Liver (tissue), 9 donors: ENCODE measurements around the gene SH3PXD2A. TPM values are rescaled to one million over a fixed set of nuclear protein-coding genes. Genes with fewer than 3 reads are reported as not detected.
A peak's percentile ranks its signal among the peaks of the same experiment; 100 is the strongest.

Source experiments
- DNase-seq: peaks from one replicate; pipeline ENCODE4 v3.0.0-alpha.2; 2017; ENCODE audit warnings: low spot score
- H3K27ac ChIP-seq, 2 donors: one replicate each; pipeline ENCODE4 v1.7.0; 2013; ENCODE audit warnings: inconsistent platforms in 2 of 2, low read length in 2 of 2, control low read depth in 1 of 2, low read depth in 1 of 2, mild to moderate bottlenecking in 1 of 2
- H3K27me3 ChIP-seq, 4 donors: one replicate each; pipeline versions ENCODE4 v1.6.1 to v1.7.0; 2013; ENCODE audit warnings: low read length in 3 of 4, inconsistent platforms in 1 of 4, mild to moderate bottlenecking in 1 of 4, moderate library complexity in 1 of 4; ENCODE audit not compliant: control insufficient read depth in 4 of 4, insufficient read depth in 4 of 4
- H3K36me3 ChIP-seq, 4 donors: one replicate each; pipeline versions ENCODE4 v1.6.1 to v1.7.0; 2013; ENCODE audit warnings: low read length in 3 of 4, mild to moderate bottlenecking in 3 of 4, low read depth in 1 of 4, moderate library complexity in 1 of 4; ENCODE audit not compliant: control insufficient read depth in 4 of 4, insufficient read depth in 3 of 4
- H3K4me1 ChIP-seq, 4 donors: one replicate each; pipeline versions ENCODE4 v1.6.1 to v1.7.0; 2013; ENCODE audit warnings: low read length in 3 of 4, mild to moderate bottlenecking in 3 of 4, moderate library complexity in 1 of 4; ENCODE audit not compliant: control insufficient read depth in 4 of 4, insufficient read depth in 4 of 4
- H3K4me3 ChIP-seq, 3 donors: one replicate each; pipeline versions ENCODE4 v1.6.1 to v1.7.0; 2013; ENCODE audit warnings: low read length in 3 of 3, control low read depth in 1 of 3, low read depth in 1 of 3, mild to moderate bottlenecking in 1 of 3
- H3K9ac ChIP-seq, 2 donors: one replicate each; pipeline ENCODE4 v1.7.0; 2013; ENCODE audit warnings: low read length in 2 of 2, mild to moderate bottlenecking in 2 of 2, moderate library complexity in 2 of 2, control low read depth in 1 of 2, low read depth in 1 of 2
- H3K9me3 ChIP-seq, 4 donors: one replicate each; pipeline versions ENCODE4 v1.6.1 to v1.7.0; 2013; ENCODE audit warnings: low read length in 3 of 4; ENCODE audit not compliant: control insufficient read depth in 4 of 4
- FOXA1 ChIP-seq: IDR thresholded peaks from 2 replicates; pipeline ENCODE4 v1.6.1; 2016; ENCODE audit warnings: antibody characterized with exemption
- GABPA ChIP-seq, 2 donors: IDR thresholded peaks in 1 of 2; conservative IDR thresholded peaks in 1 of 2; 2 replicates each; pipeline ENCODE4 v1.6.1; 2016; ENCODE audit warnings: antibody characterized with exemption in 2 of 2, mild to moderate bottlenecking in 1 of 2, moderate library complexity in 1 of 2
- HNF4A ChIP-seq, 2 donors: conservative IDR thresholded peaks; 2 replicates each; pipeline ENCODE4 v1.6.1; 2016; ENCODE audit warnings: antibody characterized with exemption in 2 of 2, mild to moderate bottlenecking in 2 of 2
- JUND ChIP-seq, 2 donors: IDR thresholded peaks; 2 replicates each; pipeline ENCODE4 v1.6.1; 2016; ENCODE audit warnings: antibody characterized with exemption in 2 of 2
- RXRA ChIP-seq, 2 donors: IDR thresholded peaks; 2 replicates each; pipeline ENCODE4 v1.6.1; 2017 to 2018; ENCODE audit warnings: antibody characterized with exemption in 2 of 2, mild to moderate bottlenecking in 1 of 2
- SP1 ChIP-seq: IDR thresholded peaks from 2 replicates; pipeline ENCODE4 v1.6.1; 2018; ENCODE audit warnings: antibody characterized with exemption, mild to moderate bottlenecking
- YY1 ChIP-seq: IDR thresholded peaks from 2 replicates; pipeline ENCODE4 v1.6.1; 2016; ENCODE audit warnings: antibody characterized with exemption, mild to moderate bottlenecking
- WGBS: extraction: QIAGEN DNeasy Blood & Tissue Kit; methylation state at CpG from one replicate; pipeline ENCODE4 v1.1.7; 2013; 5-methylcytosine and 5-hydroxymethylcytosine counted together
- polyA plus RNA-seq, 2 donors: library from polyadenylated mRNA; stranded (reverse) in 1 of 2; unstranded in 1 of 2; fragments of 200-250 nt in 1 of 2; fragments of >200 nt in 1 of 2; fragmentation: Nextera tagmentation in 1 of 2; extraction: Ambion mirVana in 1 of 2; gene quantifications; one replicate each; pipeline versions ENCODE4 v1.2.1 to v1.2.3, GENCODE V29; 2013 to 2015
- total RNA-seq, 2 donors: library from RNA; depleted of rRNA; stranded (reverse); fragments of >200 nt; gene quantifications; one replicate each; pipeline ENCODE4 v1.2.3, GENCODE V29; 2014
- TF ChIP-seq, protein P1 (sequence below): IDR thresholded peaks from 2 replicates; pipeline ENCODE4 v1.6.1; 2016; ENCODE audit warnings: antibody characterized with exemption, mild to moderate bottlenecking
- TF ChIP-seq, protein P2 (sequence below): IDR thresholded peaks from 2 replicates; pipeline ENCODE4 v1.6.1; 2016; ENCODE audit warnings: antibody characterized with exemption
- TF ChIP-seq, protein P3 (sequence below): IDR thresholded peaks from 2 replicates; pipeline ENCODE4 v1.6.1; 2016; ENCODE audit warnings: antibody characterized with exemption
- TF ChIP-seq, protein P4 (sequence below): fragments of 150-350 bp; IDR thresholded peaks from 2 replicates; pipeline ENCODE4 v1.5.1; 2017; ENCODE audit warnings: improper control_type of control experiment, low read depth, low read length; ENCODE audit not compliant: missing input control
- donor health status: healthy.
- donor health status: healthy.
- donor health status: healthy.
- donor health status: healthy.
- donor health status: healthy.

The SH3PXD2A gene
- total and polyA plus RNA-seq, 4 donors: 0.82 to 5.5 (median 3.9) TPM

DNA sequence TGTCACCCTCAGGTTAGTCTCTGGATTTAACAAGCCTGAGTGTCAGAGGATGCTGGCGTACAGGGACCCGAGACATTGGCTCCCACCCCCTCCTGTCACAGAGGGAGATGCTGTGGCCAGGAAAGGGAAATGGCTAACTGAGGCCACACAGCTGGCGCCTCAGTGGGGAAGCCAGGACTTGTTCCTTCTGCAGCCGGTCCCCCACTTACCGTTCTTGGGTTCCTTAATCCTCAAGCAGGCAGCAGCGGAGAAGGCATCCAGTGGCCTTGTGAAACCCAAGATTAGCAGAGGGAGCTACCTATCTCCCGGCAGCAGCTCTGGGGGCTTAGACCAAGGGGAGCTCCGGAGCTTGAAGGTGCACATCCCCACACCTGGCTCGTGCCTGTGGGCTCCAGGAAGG lies 296.5 kb downstream of the SH3PXD2A start:
- Histone ChIP-seq H3K4me3 (no peak overlapping the region), H3K9me3 (no peaks in the 10 kb centered on the region), H3K27me3 (no peaks in the 10 kb centered on the region), H3K27ac (no peak overlapping the region), H3K36me3 (no peaks in the 10 kb centered on the region), H3K9ac (no peak overlapping the region), H3K4me1 (peaks cover 2 to 18% (median 9%) of the 10 kb centered on the region in 4 donors)
- 79% methylated on average over 9 of the region's 9 CpGs for WGBS
- DNase-seq: no peak
- TF ChIP-seq FOXA1 (no peak), JUND (IDR thresholded peaks at IDR 0.05) (no peak), HNF4A (conservative IDR thresholded peaks at IDR 0.05) (no peak), SP1 (no peak), YY1 (no peak), GABPA (IDR thresholded peaks at IDR 0.05 in 1 of 2, conservative IDR thresholded peaks at IDR 0.05 in 1 of 2) (no peak)
- TF ChIP-seq, protein P1, sequence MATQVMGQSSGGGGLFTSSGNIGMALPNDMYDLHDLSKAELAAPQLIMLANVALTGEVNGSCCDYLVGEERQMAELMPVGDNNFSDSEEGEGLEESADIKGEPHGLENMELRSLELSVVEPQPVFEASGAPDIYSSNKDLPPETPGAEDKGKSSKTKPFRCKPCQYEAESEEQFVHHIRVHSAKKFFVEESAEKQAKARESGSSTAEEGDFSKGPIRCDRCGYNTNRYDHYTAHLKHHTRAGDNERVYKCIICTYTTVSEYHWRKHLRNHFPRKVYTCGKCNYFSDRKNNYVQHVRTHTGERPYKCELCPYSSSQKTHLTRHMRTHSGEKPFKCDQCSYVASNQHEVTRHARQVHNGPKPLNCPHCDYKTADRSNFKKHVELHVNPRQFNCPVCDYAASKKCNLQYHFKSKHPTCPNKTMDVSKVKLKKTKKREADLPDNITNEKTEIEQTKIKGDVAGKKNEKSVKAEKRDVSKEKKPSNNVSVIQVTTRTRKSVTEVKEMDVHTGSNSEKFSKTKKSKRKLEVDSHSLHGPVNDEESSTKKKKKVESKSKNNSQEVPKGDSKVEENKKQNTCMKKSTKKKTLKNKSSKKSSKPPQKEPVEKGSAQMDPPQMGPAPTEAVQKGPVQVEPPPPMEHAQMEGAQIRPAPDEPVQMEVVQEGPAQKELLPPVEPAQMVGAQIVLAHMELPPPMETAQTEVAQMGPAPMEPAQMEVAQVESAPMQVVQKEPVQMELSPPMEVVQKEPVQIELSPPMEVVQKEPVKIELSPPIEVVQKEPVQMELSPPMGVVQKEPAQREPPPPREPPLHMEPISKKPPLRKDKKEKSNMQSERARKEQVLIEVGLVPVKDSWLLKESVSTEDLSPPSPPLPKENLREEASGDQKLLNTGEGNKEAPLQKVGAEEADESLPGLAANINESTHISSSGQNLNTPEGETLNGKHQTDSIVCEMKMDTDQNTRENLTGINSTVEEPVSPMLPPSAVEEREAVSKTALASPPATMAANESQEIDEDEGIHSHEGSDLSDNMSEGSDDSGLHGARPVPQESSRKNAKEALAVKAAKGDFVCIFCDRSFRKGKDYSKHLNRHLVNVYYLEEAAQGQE: no peak
- TF ChIP-seq, protein P2, sequence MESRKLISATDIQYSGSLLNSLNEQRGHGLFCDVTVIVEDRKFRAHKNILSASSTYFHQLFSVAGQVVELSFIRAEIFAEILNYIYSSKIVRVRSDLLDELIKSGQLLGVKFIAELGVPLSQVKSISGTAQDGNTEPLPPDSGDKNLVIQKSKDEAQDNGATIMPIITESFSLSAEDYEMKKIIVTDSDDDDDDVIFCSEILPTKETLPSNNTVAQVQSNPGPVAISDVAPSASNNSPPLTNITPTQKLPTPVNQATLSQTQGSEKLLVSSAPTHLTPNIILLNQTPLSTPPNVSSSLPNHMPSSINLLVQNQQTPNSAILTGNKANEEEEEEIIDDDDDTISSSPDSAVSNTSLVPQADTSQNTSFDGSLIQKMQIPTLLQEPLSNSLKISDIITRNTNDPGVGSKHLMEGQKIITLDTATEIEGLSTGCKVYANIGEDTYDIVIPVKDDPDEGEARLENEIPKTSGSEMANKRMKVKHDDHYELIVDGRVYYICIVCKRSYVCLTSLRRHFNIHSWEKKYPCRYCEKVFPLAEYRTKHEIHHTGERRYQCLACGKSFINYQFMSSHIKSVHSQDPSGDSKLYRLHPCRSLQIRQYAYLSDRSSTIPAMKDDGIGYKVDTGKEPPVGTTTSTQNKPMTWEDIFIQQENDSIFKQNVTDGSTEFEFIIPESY: no peak
- TF ChIP-seq, protein P3, sequence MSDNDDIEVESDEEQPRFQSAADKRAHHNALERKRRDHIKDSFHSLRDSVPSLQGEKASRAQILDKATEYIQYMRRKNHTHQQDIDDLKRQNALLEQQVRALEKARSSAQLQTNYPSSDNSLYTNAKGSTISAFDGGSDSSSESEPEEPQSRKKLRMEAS: no peak
- TF ChIP-seq, protein P4, sequence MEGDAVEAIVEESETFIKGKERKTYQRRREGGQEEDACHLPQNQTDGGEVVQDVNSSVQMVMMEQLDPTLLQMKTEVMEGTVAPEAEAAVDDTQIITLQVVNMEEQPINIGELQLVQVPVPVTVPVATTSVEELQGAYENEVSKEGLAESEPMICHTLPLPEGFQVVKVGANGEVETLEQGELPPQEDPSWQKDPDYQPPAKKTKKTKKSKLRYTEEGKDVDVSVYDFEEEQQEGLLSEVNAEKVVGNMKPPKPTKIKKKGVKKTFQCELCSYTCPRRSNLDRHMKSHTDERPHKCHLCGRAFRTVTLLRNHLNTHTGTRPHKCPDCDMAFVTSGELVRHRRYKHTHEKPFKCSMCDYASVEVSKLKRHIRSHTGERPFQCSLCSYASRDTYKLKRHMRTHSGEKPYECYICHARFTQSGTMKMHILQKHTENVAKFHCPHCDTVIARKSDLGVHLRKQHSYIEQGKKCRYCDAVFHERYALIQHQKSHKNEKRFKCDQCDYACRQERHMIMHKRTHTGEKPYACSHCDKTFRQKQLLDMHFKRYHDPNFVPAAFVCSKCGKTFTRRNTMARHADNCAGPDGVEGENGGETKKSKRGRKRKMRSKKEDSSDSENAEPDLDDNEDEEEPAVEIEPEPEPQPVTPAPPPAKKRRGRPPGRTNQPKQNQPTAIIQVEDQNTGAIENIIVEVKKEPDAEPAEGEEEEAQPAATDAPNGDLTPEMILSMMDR: no peak

DNA sequence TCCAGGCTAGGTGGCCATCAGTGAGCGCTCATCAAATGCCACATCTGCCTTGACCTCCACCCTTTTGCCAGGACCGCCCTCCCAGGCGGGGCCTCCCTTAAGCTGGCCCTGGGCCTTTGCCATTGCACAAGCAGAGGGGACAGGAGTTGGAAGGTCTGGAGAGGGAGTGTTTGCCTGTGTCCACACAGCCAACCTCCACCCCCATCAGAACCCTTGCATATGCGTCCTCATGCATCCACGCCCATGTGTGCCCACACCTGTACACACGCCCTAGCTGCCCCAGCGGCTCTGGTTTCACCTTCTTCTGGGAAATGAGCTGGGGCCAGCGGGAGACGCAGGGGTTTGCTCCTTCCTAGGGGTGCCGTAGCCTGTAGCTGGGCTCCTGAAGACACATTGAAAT lies 297.9 kb downstream of the SH3PXD2A start:
- Histone ChIP-seq H3K9me3 (no peaks in the 10 kb centered on the region), H3K4me1 (peaks cover 2 to 18% (median 9%) of the 10 kb centered on the region in 4 donors), H3K36me3 (no peaks in the 10 kb centered on the region), H3K4me3 (no peak overlapping the region), H3K27ac (no peak overlapping the region), H3K27me3 (no peaks in the 10 kb centered on the region), H3K9ac (no peak overlapping the region)
- peak; percentile 44 for DNase-seq
- TF ChIP-seq RXRA (IDR thresholded peaks at IDR 0.05) (peak in 1 of 2 donors; percentile 52), HNF4A (conservative IDR thresholded peaks at IDR 0.05) (peak; percentile 27 to 57), YY1 (no peak), SP1 (peak; percentile 29)
- 67% methylated on average over 10 of the region's 10 CpGs for WGBS
